ENCODE results near the gene AGAP3.

- TF ChIP-seq POLR2A (IDR thresholded peaks at IDR 0.05; ENCODE audit: low read depth, low read length), result no peak
- no peak for TF ChIP-seq POLR2AphosphoS5 (IDR thresholded peaks at IDR 0.05; ENCODE audit: low read depth, low read length)
- TF ChIP-seq TAF1 (IDR thresholded peaks at IDR 0.05; ENCODE audit: borderline replicate concordance, low read depth, low read length), result no peak
Observed at GRCh38 chr7:151177310-151177709, 91.0 kb downstream of the AGAP3 start.

Measured in GM12892 (cell line).